ENCODE measurements around the gene GOLGA7B. TPM values are rescaled to one million over a fixed set of nuclear protein-coding genes. Genes with fewer than 3 reads are reported as not detected.

Gene GOLGA7B
- 0.29 TPM for total RNA-seq

GRCh38 chr10:97849687-97850402, at the start of gene GOLGA7B:
TSS of gene GOLGA7B (plus strand) at chr10:97849843. CDS start at chr10:97850304, 461 bp downstream.
- no peak for DNase-seq (ENCODE audit: low spot score)

GRCh38 chr10:97800474-97800873, 49.2 kb upstream of the GOLGA7B start:
- DNase-seq (ENCODE audit: low spot score), result no peak

- no peak for DNase-seq (ENCODE audit: low spot score)
These were observed 48.2 kb upstream of the GOLGA7B start for GRCh38 chr10:97801422-97801821.

GRCh38 chr10:97805096-97805884, 44.4 kb upstream of the GOLGA7B start:
- DNase-seq (ENCODE audit: low spot score), result no peak

GRCh38 chr10:97805949-97806348, 43.7 kb upstream of the GOLGA7B start:
- DNase-seq (ENCODE audit: low spot score), result no peak

- no peak for DNase-seq (ENCODE audit: low spot score)
These were observed 39.2 kb upstream of the GOLGA7B start for GRCh38 chr10:97810446-97810845.

- no peak for DNase-seq (ENCODE audit: low spot score)
These were observed 37.7 kb upstream of the GOLGA7B start for GRCh38 chr10:97811958-97812357.

- DNase-seq (ENCODE audit: low spot score), result no peak
These were observed 36.9 kb upstream of the GOLGA7B start for GRCh38 chr10:97812696-97813095.

- no peak for DNase-seq (ENCODE audit: low spot score)
These were observed 36.3 kb upstream of the GOLGA7B start for GRCh38 chr10:97813311-97813710.

GRCh38 chr10:97814996-97815395, 34.6 kb upstream of the GOLGA7B start:
- no peak for DNase-seq (ENCODE audit: low spot score)

GRCh38 chr10:97816609-97817008, 33.0 kb upstream of the GOLGA7B start:
- DNase-seq (ENCODE audit: low spot score), result no peak

- no peak for DNase-seq (ENCODE audit: low spot score)
These were observed 31.1 kb upstream of the GOLGA7B start for GRCh38 chr10:97818572-97818971.

- no peak for DNase-seq (ENCODE audit: low spot score)
These were observed 29.4 kb upstream of the GOLGA7B start for GRCh38 chr10:97820096-97820704.

- no peak for DNase-seq (ENCODE audit: low spot score)
These were observed 28.2 kb upstream of the GOLGA7B start for GRCh38 chr10:97821308-97822038.

- DNase-seq (ENCODE audit: low spot score), result no peak
These were observed 27.4 kb upstream of the GOLGA7B start for GRCh38 chr10:97822261-97822687.

GRCh38 chr10:97823734-97824133, 25.9 kb upstream of the GOLGA7B start:
- DNase-seq (ENCODE audit: low spot score), result no peak

GRCh38 chr10:97825020-97825760, 24.5 kb upstream of the GOLGA7B start:
- no peak for DNase-seq (ENCODE audit: low spot score)

GRCh38 chr10:97826892-97827291, 22.8 kb upstream of the GOLGA7B start:
- no peak for DNase-seq (ENCODE audit: low spot score)

- DNase-seq (ENCODE audit: low spot score), result no peak
These were observed 21.8 kb upstream of the GOLGA7B start for GRCh38 chr10:97827702-97828291.

- DNase-seq (ENCODE audit: low spot score), result no peak
These were observed 20.9 kb upstream of the GOLGA7B start for GRCh38 chr10:97828721-97829120.

- DNase-seq (ENCODE audit: low spot score), result no peak
These were observed 19.6 kb upstream of the GOLGA7B start for GRCh38 chr10:97830064-97830463.

Data from ureter (tissue), 1 donor.